ENCODE measurements around the gene ZFAND3. TPM values are rescaled to one million over a fixed set of nuclear protein-coding genes. Genes with fewer than 3 reads are reported as not detected.

ZFAND3 gene
- total RNA-seq, 2 experiments from 2014 or later = 8.3 to 33.8 TPM

DNA sequence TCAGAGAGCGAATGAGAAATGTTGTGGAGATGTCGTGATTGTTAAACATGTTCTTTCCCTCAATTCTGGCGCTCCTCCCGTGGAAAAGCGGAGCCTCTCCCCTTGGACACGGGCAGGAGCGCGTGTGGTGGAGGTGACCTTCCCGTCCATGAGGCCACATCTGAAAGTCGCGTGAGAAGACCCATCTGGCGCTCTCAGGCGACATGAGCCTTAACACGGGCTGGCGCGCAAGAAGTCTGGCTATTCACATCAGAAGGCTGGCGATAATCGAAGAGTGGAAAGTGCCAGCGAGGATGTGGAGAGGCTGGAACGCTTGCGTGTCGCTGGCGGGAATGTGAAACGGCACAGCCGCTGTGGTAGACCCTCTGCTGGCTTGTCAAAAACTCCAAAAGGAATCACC, 341.3 kb downstream of the ZFAND3 start:
- no peak overlapping the region for H2AFZ ChIP-seq (ENCODE audit: low read length)
- H4K20me1 ChIP-seq (ENCODE audit: insufficient read depth, low read length) = no peaks in the 10 kb centered on the region
- TF ChIP-seq EZH2phosphoT487 (IDR thresholded peaks at IDR 0.05; ENCODE audit: borderline replicate concordance, low read depth, low read length) = no peak
- TF ChIP-seq, protein P1, sequence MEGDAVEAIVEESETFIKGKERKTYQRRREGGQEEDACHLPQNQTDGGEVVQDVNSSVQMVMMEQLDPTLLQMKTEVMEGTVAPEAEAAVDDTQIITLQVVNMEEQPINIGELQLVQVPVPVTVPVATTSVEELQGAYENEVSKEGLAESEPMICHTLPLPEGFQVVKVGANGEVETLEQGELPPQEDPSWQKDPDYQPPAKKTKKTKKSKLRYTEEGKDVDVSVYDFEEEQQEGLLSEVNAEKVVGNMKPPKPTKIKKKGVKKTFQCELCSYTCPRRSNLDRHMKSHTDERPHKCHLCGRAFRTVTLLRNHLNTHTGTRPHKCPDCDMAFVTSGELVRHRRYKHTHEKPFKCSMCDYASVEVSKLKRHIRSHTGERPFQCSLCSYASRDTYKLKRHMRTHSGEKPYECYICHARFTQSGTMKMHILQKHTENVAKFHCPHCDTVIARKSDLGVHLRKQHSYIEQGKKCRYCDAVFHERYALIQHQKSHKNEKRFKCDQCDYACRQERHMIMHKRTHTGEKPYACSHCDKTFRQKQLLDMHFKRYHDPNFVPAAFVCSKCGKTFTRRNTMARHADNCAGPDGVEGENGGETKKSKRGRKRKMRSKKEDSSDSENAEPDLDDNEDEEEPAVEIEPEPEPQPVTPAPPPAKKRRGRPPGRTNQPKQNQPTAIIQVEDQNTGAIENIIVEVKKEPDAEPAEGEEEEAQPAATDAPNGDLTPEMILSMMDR (conservative IDR thresholded peaks at IDR 0.05; ENCODE audit: low read length) = no peak
- H3K79me2 ChIP-seq (ENCODE audit: insufficient read depth, low read depth, low read length) = no peaks in the 10 kb centered on the region
- intact Hi-C loops (cut with micrococcal nuclease; ENCODE audit: unreplicated experiment) = no loop called here
- no peak for DNase-seq (ENCODE audit: low spot score)
- BruUV-seq (replicated peaks) = no TSS peak
- H3K9me3 ChIP-seq (ENCODE audit: low read length) = no peaks in the 10 kb centered on the region
- H3K4me3 ChIP-seq (ENCODE audit: low read depth, low read length, poor library complexity, severe bottlenecking) = no peak overlapping the region
- ChIA-PET CTCF (ENCODE audit: unreplicated experiment) (no interaction called here), POLR2A (no interaction called here)
- H3K9me2 ChIP-seq (ENCODE audit: insufficient read depth, low read length) = no peaks in the 10 kb centered on the region
- no peaks in the 10 kb centered on the region for H3K4me1 ChIP-seq (ENCODE audit: insufficient read depth, low read length, poor library complexity, severe bottlenecking)
- H3K4me2 ChIP-seq (ENCODE audit: low read length) = no peak overlapping the region
- H3K27ac ChIP-seq (ENCODE audit: low read depth, low read length, poor library complexity, severe bottlenecking) = no peak overlapping the region
- H3K36me3 ChIP-seq (ENCODE audit: insufficient read depth, low read length) = no peaks in the 10 kb centered on the region

GRCh38 chr6:38161331-38161730, 341.8 kb downstream of the ZFAND3 start:
- H2AFZ ChIP-seq (ENCODE audit: low read length) = no peak overlapping the region
- H3K4me1 ChIP-seq (ENCODE audit: insufficient read depth, low read length, poor library complexity, severe bottlenecking) = no peaks in the 10 kb centered on the region
- H3K79me2 ChIP-seq (ENCODE audit: insufficient read depth, low read depth, low read length) = no peaks in the 10 kb centered on the region
- intact Hi-C loops (cut with micrococcal nuclease; ENCODE audit: unreplicated experiment) = no loop called here
- no TSS peak for BruUV-seq (replicated peaks)
- H3K27ac ChIP-seq (ENCODE audit: low read depth, low read length, poor library complexity, severe bottlenecking) = no peak overlapping the region
- no peaks in the 10 kb centered on the region for H3K9me2 ChIP-seq (ENCODE audit: insufficient read depth, low read length)
- CTCF ChIA-PET (ENCODE audit: unreplicated experiment) = no interaction called here
- no peaks in the 10 kb centered on the region for H3K36me3 ChIP-seq (ENCODE audit: insufficient read depth, low read length)
- TF ChIP-seq, protein P1 (conservative IDR thresholded peaks at IDR 0.05; ENCODE audit: low read length) = no peak
- no peak for TF ChIP-seq EZH2phosphoT487 (IDR thresholded peaks at IDR 0.05; ENCODE audit: borderline replicate concordance, low read depth, low read length)
- no peak for DNase-seq (ENCODE audit: low spot score)
- no peaks in the 10 kb centered on the region for H3K9me3 ChIP-seq (ENCODE audit: low read length)
- POLR2A ChIA-PET = no interaction called here
- H4K20me1 ChIP-seq (ENCODE audit: insufficient read depth, low read length) = no peaks in the 10 kb centered on the region
- H3K4me2 ChIP-seq (ENCODE audit: low read length) = no peak overlapping the region
- H3K4me3 ChIP-seq (ENCODE audit: low read depth, low read length, poor library complexity, severe bottlenecking) = no peak overlapping the region

DNA sequence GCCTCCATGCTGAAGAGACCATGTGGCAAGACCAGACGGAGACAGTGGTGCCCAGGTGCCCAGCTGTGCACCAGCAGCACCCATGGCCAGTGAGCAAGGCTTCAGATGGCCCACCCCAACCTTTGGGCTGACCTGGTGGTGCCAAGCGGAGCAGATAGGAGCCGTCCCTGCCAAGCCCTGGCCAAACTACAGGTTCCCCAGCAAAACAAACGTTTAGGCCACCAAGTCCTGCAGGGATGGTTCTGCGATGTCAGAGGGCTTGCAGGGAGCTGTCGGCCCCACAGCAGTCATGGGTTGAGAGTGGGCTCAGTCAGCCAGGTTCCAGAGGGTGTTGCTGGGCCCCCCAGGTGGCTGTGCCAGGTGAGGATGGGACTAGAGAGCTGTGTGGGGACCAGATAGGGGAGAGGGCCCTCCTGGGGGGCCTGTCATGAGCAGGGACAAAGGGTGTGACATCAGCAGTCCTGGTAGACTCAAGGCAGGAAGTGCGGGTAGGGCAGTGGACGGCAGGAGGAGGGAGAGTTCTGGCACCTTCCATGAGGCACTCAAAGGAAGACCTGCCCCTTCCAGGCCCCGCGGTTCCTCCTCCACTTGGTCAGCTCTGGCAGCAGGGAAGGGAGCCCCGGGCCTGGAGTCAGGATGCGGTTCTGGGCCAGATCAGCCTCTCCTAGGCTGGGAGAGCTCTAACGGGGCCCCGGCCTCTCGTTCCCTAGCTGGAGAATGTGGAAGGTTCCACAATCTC, 342.4 kb downstream of the ZFAND3 start:
- ChIA-PET POLR2A (no interaction called here), CTCF (ENCODE audit: unreplicated experiment) (no interaction called here)
- H2AFZ ChIP-seq (ENCODE audit: low read length) = no peak overlapping the region
- no peak overlapping the region for H3K4me2 ChIP-seq (ENCODE audit: low read length)
- H3K36me3 ChIP-seq (ENCODE audit: insufficient read depth, low read length) = no peaks in the 10 kb centered on the region
- BruUV-seq (replicated peaks) = no TSS peak
- DNase-seq (ENCODE audit: low spot score) = no peak
- no peaks in the 10 kb centered on the region for H4K20me1 ChIP-seq (ENCODE audit: insufficient read depth, low read length)
- TF ChIP-seq, protein P1 (conservative IDR thresholded peaks at IDR 0.05; ENCODE audit: low read length) = no peak
- no peak for TF ChIP-seq EZH2phosphoT487 (IDR thresholded peaks at IDR 0.05; ENCODE audit: borderline replicate concordance, low read depth, low read length)
- no peaks in the 10 kb centered on the region for H3K79me2 ChIP-seq (ENCODE audit: insufficient read depth, low read depth, low read length)
- no peaks in the 10 kb centered on the region for H3K9me2 ChIP-seq (ENCODE audit: insufficient read depth, low read length)
- H3K4me3 ChIP-seq (ENCODE audit: low read depth, low read length, poor library complexity, severe bottlenecking) = no peak overlapping the region
- H3K4me1 ChIP-seq (ENCODE audit: insufficient read depth, low read length, poor library complexity, severe bottlenecking) = no peaks in the 10 kb centered on the region
- H3K27ac ChIP-seq (ENCODE audit: low read depth, low read length, poor library complexity, severe bottlenecking) = no peak overlapping the region
- intact Hi-C loops (cut with micrococcal nuclease; ENCODE audit: unreplicated experiment) = no loop called here
- H3K9me3 ChIP-seq (ENCODE audit: low read length) = no peaks in the 10 kb centered on the region

All from OCI-LY7 (cell line).